Testis (tissue), 3 donors: Measurements from ENCODE around the gene FHL3. TPM values are rescaled to one million over a fixed set of nuclear protein-coding genes. Genes with fewer than 3 reads are reported as not detected.

Source experiments
- DNase-seq: peaks from one replicate; pipeline ENCODE4 v3.0.0-alpha.2; 2019
- H3K27ac ChIP-seq, 2 donors: fragments of 200-600 bp; sonication (generic); one replicate each; pipeline ENCODE4 v1.5.1; 2019
- H3K27me3 ChIP-seq: fragments of 200-600 bp; sonication (generic); one replicate; pipeline ENCODE4 v1.5.1; 2019
- H3K36me3 ChIP-seq: fragments of 200-600 bp; sonication (generic); one replicate; pipeline ENCODE4 v1.5.1; 2017; ENCODE audit warnings: low read depth; ENCODE audit errors: missing control alignments
- H3K4me1 ChIP-seq: fragments of 200-600 bp; sonication (generic); one replicate; pipeline ENCODE4 v1.5.1; 2019
- H3K4me3 ChIP-seq, 2 donors: fragments of 200-600 bp; sonication (generic); one replicate each; pipeline ENCODE4 v1.5.1; 2017 to 2019
- H3K9me3 ChIP-seq: fragments of 200-600 bp; sonication (generic); one replicate; pipeline ENCODE4 v1.5.1; 2017
- POLR2A ChIP-seq: fragments of 450-650 bp; IDR thresholded peaks from one replicate; pipeline ENCODE4 v1.6.1; 2017; ENCODE audit warnings: antibody characterized with exemption, mild to moderate bottlenecking, moderate library complexity
- WGBS, 2 donors: methylation state at CpG; one replicate each; pipeline ENCODE4 v1.1.5; 2018; 5-methylcytosine and 5-hydroxymethylcytosine counted together
- intact Hi-C: fragments of 100-400 bp; cut with DNase I; formaldehyde crosslinking; loops from one replicate; pipeline ENCODE4 v1.15.1; 2023; ENCODE audit warnings: low total_unique reads
- polyA plus RNA-seq: library from polyadenylated mRNA; stranded (reverse); fragments of 350-450 nt; fragmentation: Illumina TruSeq; extraction: RNeasy Lipid Tissue Mini Kit (QIAGEN cat#74804); gene quantifications from one replicate; pipeline ENCODE4 v1.2.3, GENCODE V29; 2014; ENCODE audit warnings: low read depth, low replicate concordance; ENCODE audit not compliant: insufficient read depth
- total RNA-seq, 2 donors: library from RNA; depleted of rRNA; stranded (reverse); fragments of >200 nt; gene quantifications; one replicate each; pipeline ENCODE4 v1.2.3, GENCODE V29; 2016
- TF ChIP-seq, protein P1 (sequence below), 3 experiments: fragments of 450-650 bp in 2 of 3; fragments of 200-600 bp in 1 of 3; sonication (generic) in 1 of 3; IDR thresholded peaks; one replicate each; pipeline ENCODE4 v1.5.1; 2016 to 2019; ENCODE audit warnings: antibody characterized with exemption in 3 of 3, mild to moderate bottlenecking in 2 of 3, moderate library complexity in 1 of 3

Gene FHL3
- total and polyA plus RNA-seq, 3 donors from 2014 or later: 20.7 to 28.7 (median 21.3) TPM

DNA sequence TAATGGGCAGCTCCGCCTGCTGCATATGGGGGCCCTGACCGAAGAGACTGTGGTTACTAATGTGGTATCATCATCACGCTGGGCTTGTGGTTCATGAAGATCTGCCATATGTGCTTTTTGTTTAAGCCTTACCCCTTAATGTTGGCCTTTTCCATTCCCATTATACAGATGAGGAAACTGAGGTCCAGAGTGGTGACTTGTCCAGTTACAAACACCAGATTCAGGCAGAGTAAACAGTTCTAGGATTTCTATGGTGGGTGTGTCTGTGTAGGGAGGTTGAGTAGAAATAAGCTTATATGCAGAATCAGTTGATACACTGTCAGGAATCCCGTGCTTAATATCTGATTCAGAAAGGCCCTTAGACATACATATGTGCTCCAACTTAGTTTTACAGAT, 7.9 kb upstream of the FHL3 start:
- TF ChIP-seq POLR2A: no peak
- TF ChIP-seq, protein P1, sequence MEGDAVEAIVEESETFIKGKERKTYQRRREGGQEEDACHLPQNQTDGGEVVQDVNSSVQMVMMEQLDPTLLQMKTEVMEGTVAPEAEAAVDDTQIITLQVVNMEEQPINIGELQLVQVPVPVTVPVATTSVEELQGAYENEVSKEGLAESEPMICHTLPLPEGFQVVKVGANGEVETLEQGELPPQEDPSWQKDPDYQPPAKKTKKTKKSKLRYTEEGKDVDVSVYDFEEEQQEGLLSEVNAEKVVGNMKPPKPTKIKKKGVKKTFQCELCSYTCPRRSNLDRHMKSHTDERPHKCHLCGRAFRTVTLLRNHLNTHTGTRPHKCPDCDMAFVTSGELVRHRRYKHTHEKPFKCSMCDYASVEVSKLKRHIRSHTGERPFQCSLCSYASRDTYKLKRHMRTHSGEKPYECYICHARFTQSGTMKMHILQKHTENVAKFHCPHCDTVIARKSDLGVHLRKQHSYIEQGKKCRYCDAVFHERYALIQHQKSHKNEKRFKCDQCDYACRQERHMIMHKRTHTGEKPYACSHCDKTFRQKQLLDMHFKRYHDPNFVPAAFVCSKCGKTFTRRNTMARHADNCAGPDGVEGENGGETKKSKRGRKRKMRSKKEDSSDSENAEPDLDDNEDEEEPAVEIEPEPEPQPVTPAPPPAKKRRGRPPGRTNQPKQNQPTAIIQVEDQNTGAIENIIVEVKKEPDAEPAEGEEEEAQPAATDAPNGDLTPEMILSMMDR (IDR thresholded peaks at IDR 0.05): no peak
- DNase-seq: no peak
- Histone ChIP-seq H3K27me3 (no peaks in the 10 kb centered on the region), H3K4me3 (peak overlapping the region; percentile 92 to 93), H3K4me1 (peaks cover 41% of the 10 kb centered on the region), H3K27ac (peak overlapping the region; percentile 40 to 90), H3K9me3 (no peaks in the 10 kb centered on the region), H3K36me3 (no peaks in the 10 kb centered on the region)
- 5 to 6% methylated on average over 4 of the region's 4 CpGs for WGBS, 2 donors
- intact Hi-C loops: no loop called here

DNA sequence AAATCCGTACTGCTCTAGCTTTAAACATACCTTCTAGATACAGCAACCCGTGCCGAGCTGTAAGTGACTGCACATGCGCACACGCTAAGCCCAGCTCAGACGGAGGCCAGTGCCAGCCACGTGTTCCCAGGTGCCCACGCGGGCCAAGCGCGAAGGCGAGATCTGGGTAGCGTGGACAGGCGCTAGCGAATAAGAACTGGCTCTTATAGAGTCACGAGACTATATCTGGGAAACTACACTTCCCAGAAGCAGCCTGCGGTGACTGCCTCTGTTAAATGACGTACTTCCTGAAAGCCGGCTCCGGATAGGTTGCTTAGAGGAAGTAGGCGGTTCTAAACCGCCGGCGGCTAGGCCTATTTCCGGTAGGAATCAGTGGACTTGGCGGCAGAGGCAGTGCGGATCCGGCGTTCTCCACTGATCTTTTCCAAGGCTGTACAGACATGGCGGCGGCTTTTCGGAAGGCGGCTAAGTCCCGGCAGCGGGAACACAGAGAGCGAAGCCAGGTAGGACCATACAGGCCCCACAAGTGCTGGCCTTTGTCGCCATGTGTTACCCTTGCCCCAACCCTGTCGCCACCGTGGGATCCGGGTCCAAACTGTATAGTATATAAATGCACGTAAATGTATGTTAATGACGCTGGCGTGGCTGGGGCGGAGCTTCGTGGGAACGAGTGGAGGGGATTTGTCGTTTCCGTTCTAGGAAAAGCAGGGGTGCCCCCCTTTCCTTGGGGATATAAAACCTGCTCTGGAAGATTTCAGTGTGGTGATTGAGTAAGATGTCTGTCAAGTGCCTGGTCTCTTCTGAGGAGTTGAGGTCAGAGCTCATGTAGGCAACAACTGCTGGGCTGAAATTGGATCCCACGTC, 7.3 kb upstream of the FHL3 start, which contains the start of gene UTP11:
TSS of gene UTP11 (plus strand) at position 372 of the 864 bp plus-strand sequence. CDS start at position 441, 69 bp downstream.
- intact Hi-C loops: no loop called here
- 0% methylated on average over 20 to 49 of the region's 49 CpGs for WGBS, 2 donors
- peaks cover 41% of the 10 kb centered on the region for H3K4me1 ChIP-seq

DNA sequence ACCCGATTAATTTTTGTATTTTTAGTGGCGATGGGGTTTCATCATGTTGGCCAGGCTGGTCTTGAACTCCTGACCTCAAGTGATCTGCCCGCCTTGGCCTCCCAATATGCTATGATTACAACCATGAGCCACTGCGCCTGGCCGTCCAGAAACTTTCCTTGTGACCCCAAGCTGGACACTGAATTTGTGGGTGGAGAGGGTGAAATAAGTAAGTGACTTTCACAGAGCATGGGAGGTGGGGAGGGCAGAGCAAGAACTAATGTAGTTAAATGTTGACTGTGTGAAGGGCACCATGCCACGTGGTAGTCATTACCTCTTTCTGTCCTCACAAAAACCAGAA, 4.5 kb upstream of the FHL3 start:
- Histone ChIP-seq H3K27ac (peak overlapping the region in 1 of 2 donors; percentile 45), H3K4me3 (no peak overlapping the region), H3K36me3 (no peaks in the 10 kb centered on the region), H3K27me3 (no peaks in the 10 kb centered on the region), H3K9me3 (no peaks in the 10 kb centered on the region), H3K4me1 (peaks cover 38% of the 10 kb centered on the region)
- intact Hi-C loops: no loop called here
- no peak for TF ChIP-seq POLR2A
- TF ChIP-seq, protein P1 (IDR thresholded peaks at IDR 0.05): no peak
- no peak for DNase-seq
- WGBS, 2 donors: 74 to 76% methylated on average over 6 of the region's 6 CpGs

More for the DNA sequence above, 7.3 kb upstream of the FHL3 start, which contains the start of gene UTP11:
- H3K4me3 ChIP-seq: peak within 1 kb of the TSS; percentile 92 to 93
- DNase-seq: peak; percentile 98
- TF ChIP-seq POLR2A: peak; percentile 67
- TF ChIP-seq, protein P1 (IDR thresholded peaks at IDR 0.05): peak in 2 of 3 experiments; percentile 22 to 30
- no peaks in the 10 kb centered on the region for H3K36me3 ChIP-seq
- no peaks in the 10 kb centered on the region for H3K9me3 ChIP-seq
- no peaks in the 10 kb centered on the region for H3K27me3 ChIP-seq
- H3K27ac ChIP-seq: peak within 1 kb of the TSS; percentile 40 to 90

DNA sequence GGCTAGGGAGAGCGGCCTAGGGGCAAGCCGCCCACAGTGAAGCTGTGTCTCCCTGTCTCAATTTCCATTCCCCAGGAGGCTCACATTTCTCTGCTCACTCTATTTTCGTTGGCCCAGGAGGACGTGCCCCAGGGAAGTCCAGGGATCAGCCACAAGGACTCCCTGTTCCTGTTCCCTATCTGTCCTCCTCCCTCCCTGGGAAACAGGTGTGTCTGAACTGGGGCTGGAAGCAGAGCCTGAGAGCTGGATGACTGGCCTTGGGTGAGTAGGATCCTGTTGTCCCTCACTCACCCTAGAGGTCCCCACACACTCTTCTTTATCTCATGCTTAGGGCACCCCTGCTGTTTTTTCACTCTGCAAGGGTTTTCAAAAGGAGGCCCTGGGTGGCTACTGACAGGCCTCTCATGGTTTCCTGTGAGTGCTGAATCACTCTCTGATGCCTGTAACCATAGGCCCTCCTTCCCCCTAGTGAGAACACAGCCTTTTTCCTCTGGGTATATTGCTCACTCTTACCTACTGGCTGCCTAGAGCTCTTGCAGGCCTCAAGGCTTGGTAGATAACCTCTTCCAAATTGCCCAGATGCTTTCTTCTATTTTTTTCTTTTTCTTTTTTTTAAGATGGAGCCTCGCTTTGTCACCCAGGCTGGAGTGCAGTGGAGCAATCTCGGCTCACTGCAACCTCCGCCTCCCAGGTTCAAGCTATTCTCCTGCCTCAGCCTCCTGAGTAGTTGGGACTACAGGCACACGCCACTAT, 4.0 kb upstream of the FHL3 start:
- H3K36me3 ChIP-seq: no peaks in the 10 kb centered on the region
- no peak for DNase-seq
- peak overlapping the region in 1 of 2 donors; percentile 45 for H3K27ac ChIP-seq
- no peak overlapping the region for H3K4me3 ChIP-seq
- no peak for TF ChIP-seq POLR2A
- TF ChIP-seq, protein P1 (IDR thresholded peaks at IDR 0.05): no peak
- peaks cover 36% of the 10 kb centered on the region for H3K4me1 ChIP-seq
- H3K9me3 ChIP-seq: no peaks in the 10 kb centered on the region
- 66 to 88% methylated on average over 5 to 8 of the region's 8 CpGs for WGBS, 2 donors
- H3K27me3 ChIP-seq: no peaks in the 10 kb centered on the region
- intact Hi-C loops: no loop called here
